ENCODE data around the gene MTCH2.
"Not testable (repeated sequence)": the region's sequence is repeated elsewhere in the genome, so short reads cannot be mapped to it uniquely, and the experiment has no call there.

Gene MTCH2

DNA sequence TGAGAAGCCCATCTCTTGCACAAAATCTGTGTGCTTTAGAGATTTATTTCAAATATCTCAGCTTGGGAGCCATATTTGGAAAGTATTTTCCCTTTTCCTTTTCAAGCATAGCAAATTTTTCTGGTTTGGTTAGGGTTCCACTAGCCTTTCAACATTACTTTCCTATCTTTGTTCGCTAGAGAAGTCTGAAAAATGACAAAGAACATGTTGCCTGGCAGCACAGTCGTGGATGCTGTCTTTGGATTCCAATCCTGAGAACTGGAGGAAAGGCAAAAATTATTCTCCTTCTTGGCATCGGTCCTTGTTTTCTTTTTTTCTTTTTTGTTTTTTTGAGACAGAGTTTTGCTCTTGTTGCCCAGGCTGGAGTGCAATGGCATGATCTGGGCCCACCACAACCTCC lies 6.9 kb upstream of the MTCH2 start:
- Mint-ChIP-seq H3K27ac (no peak overlapping the region), H3K4me3 (no peak overlapping the region), H3K27me3 (ENCODE audit: low read depth, poor library complexity) (peaks cover 19% of the 10 kb centered on the region), H3K4me1 (no peaks in the 10 kb centered on the region), H3K36me3 (ENCODE audit: low read depth) (peaks cover 5% of the 10 kb centered on the region), H3K9me3 (peaks cover 20% of the 10 kb centered on the region)
- DNase-seq: no peak
- no peak for TF ChIP-seq CTCF (IDR thresholded peaks at IDR 0.05)

DNA sequence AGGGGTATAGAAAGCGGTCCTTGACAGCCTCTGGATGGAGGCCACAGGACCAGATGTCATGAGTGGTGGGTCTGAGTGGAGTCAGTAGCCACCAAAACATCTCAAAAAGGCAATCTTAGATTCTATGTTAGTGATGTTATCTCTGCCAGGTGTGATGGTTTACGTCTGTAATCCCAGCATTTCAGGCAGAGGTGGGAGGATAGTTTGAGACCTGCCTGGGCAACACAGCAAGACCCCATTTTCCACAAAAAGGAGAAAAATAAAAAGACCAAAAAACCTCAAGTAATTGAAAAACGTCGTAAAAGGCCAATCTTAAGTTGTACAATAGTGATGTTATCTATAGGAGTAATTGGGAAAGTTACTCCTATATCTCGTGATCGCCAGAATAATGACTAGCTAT lies 3.7 kb upstream of the MTCH2 start:
- Mint-ChIP-seq H3K4me1 (peaks cover 20% of the 10 kb centered on the region), H3K27ac (no peak overlapping the region), H3K27me3 (ENCODE audit: low read depth, poor library complexity) (peaks cover 13% of the 10 kb centered on the region)

DNA sequence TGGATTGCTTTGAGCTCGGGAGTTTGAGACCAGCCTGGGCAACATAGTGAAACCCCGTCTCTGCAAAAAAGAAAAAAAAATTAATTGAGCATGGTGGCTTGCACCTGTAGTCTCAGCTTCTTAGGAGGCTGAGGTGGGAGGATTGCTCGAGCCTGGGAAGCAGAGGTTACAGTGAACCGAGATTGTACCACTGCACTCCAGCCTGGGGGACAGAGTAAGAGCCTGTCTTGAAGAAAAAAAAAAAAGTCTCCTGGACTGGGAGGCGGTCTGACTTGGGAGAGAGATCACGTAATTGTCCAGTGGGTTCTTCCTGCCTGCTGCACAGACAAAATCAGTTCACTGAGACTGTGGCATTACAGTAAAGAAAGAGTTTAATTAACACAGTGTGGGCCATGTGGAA lies 3.1 kb upstream of the MTCH2 start:
- Mint-ChIP-seq H3K9me3 (no peaks in the 10 kb centered on the region), H3K4me1 (peaks cover 25% of the 10 kb centered on the region), H3K36me3 (ENCODE audit: low read depth) (peaks cover 4% of the 10 kb centered on the region), H3K27me3 (ENCODE audit: low read depth, poor library complexity) (peaks cover 8% of the 10 kb centered on the region), H3K4me3 (no peak overlapping the region), H3K27ac (no peak overlapping the region)
- no peak for TF ChIP-seq CTCF (IDR thresholded peaks at IDR 0.05)
- DNase-seq: no peak

More for the DNA sequence above, 3.7 kb upstream of the MTCH2 start:
- no peak for DNase-seq
- no peaks in the 10 kb centered on the region for H3K9me3 Mint-ChIP-seq
- no peak overlapping the region for H3K4me3 Mint-ChIP-seq
- peaks cover 1% of the 10 kb centered on the region for H3K36me3 Mint-ChIP-seq (ENCODE audit: low read depth)
- TF ChIP-seq CTCF (IDR thresholded peaks at IDR 0.05): no peak

- peaks cover 26% of the 10 kb centered on the region for H3K4me1 Mint-ChIP-seq
- peaks cover 29% of the 10 kb centered on the region for H3K36me3 Mint-ChIP-seq (ENCODE audit: low read depth)
- peak overlapping the region; percentile 98 for H3K27ac Mint-ChIP-seq
- H3K4me3 Mint-ChIP-seq: peak overlapping the region; percentile 96
- H3K9me3 Mint-ChIP-seq: no peaks in the 10 kb centered on the region
- peaks cover 6% of the 10 kb centered on the region for H3K27me3 Mint-ChIP-seq (ENCODE audit: low read depth, poor library complexity)
- TF ChIP-seq CTCF (IDR thresholded peaks at IDR 0.05): no peak
- no peak for DNase-seq
These were observed 710 bp downstream of the MTCH2 start for GRCh38 chr11:47641600-47642098.

- H3K27me3 Mint-ChIP-seq (ENCODE audit: low read depth, poor library complexity); DNase-seq; H3K27ac Mint-ChIP-seq; H3K9me3 Mint-ChIP-seq: not testable (repeated sequence)
- Mint-ChIP-seq H3K4me1 (peaks cover 26% of the 10 kb centered on the region), H3K4me3 (peak overlapping the region; percentile 96), H3K36me3 (ENCODE audit: low read depth) (peaks cover 32% of the 10 kb centered on the region)
These were observed 1.9 kb downstream of the MTCH2 start for GRCh38 chr11:47640506-47640905.

GRCh38 chr11:47636331-47636730 lies 6.0 kb downstream of the MTCH2 start:
- not testable (repeated sequence) for H3K4me1 Mint-ChIP-seq; H3K4me3 Mint-ChIP-seq; H3K9me3 Mint-ChIP-seq; DNase-seq; H3K27me3 Mint-ChIP-seq (ENCODE audit: low read depth, poor library complexity)
- peaks cover 60% of the 10 kb centered on the region for H3K36me3 Mint-ChIP-seq (ENCODE audit: low read depth)
- H3K27ac Mint-ChIP-seq: peak overlapping the region; percentile 87

- Mint-ChIP-seq H3K27me3 (ENCODE audit: low read depth, poor library complexity) (no peaks in the 10 kb centered on the region), H3K36me3 (ENCODE audit: low read depth) (peaks cover 69% of the 10 kb centered on the region), H3K9me3 (no peaks in the 10 kb centered on the region), H3K4me3 (no peak overlapping the region), H3K4me1 (no peaks in the 10 kb centered on the region), H3K27ac (no peak overlapping the region)
- no peak for TF ChIP-seq CTCF (IDR thresholded peaks at IDR 0.05)
- no peak for DNase-seq
These were observed 10.9 kb downstream of the MTCH2 start for GRCh38 chr11:47631473-47631872.

Data from nephron progenitor cell (in vitro differentiated cells).